ENCODE data around the gene ACAT1.
"Not testable (repeated sequence)": the region's sequence is repeated elsewhere in the genome, so short reads cannot be mapped to it uniquely, and the experiment has no call there.

DNA sequence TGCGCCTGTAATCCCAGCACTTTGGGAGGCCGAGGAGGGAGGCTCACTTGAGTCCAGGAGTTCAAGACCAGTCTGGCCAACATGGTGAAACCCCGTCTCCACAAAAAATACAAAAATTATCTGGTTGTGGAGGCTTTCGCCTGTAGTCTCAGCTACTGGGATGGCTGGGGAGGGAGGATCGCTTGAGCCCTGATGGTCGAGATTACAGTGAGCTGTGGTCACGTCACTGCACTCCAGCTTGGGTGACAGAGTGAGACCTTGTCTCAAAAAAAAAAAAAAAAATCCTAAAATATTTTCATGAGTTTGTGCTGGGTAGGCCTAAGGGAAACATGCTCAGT is 462 bp upstream of the ACAT1 start:
- TF ChIP-seq, protein P1, sequence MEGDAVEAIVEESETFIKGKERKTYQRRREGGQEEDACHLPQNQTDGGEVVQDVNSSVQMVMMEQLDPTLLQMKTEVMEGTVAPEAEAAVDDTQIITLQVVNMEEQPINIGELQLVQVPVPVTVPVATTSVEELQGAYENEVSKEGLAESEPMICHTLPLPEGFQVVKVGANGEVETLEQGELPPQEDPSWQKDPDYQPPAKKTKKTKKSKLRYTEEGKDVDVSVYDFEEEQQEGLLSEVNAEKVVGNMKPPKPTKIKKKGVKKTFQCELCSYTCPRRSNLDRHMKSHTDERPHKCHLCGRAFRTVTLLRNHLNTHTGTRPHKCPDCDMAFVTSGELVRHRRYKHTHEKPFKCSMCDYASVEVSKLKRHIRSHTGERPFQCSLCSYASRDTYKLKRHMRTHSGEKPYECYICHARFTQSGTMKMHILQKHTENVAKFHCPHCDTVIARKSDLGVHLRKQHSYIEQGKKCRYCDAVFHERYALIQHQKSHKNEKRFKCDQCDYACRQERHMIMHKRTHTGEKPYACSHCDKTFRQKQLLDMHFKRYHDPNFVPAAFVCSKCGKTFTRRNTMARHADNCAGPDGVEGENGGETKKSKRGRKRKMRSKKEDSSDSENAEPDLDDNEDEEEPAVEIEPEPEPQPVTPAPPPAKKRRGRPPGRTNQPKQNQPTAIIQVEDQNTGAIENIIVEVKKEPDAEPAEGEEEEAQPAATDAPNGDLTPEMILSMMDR (IDR thresholded peaks at IDR 0.05; ENCODE audit: insufficient read depth, low read depth, low read length): not testable (repeated sequence)
- not testable (repeated sequence) for TF ChIP-seq EZH2 (IDR thresholded peaks at IDR 0.05; ENCODE audit: insufficient read depth, low read length)
